WI38 (cell line): ENCODE measurements around the gene TAAR6.

Experiments
- H3K4me3 ChIP-seq: 2 replicates; pipeline ENCODE4 v1.5.1; 2011; ENCODE audit warnings: low read depth, mild to moderate bottlenecking, control low read depth, low read length
- CTCF ChIP-seq: IDR thresholded peaks from 2 replicates; pipeline ENCODE4 v1.5.1; 2012; ENCODE audit warnings: low read depth, mild to moderate bottlenecking, control low read depth, low read length

TAAR6 gene

DNA sequence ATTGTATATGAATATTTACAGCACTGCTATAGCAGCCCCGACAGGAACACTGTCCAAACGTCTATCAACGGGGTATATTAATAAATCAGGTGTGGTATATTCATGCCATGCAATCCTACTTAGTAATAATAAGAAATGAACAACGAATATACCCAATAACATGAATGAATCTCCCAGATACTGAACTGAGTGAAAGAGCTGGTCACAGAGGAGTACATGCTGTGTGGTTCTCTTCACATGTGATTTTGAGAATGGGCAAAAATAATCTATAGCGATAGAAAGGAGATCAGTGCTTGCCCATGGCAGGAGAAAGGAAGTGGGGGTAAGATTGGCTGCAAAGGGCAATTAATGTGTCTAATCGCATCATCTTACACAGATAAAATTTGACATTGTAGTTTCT lies 3.7 kb upstream of the TAAR6 start:
- H3K4me3 ChIP-seq = no peak overlapping the region
- TF ChIP-seq CTCF = no peak

- TF ChIP-seq CTCF = no peak
- H3K4me3 ChIP-seq = no peak overlapping the region
Observed at GRCh38 chr6:132567566-132567965, 2.6 kb upstream of the TAAR6 start.

DNA sequence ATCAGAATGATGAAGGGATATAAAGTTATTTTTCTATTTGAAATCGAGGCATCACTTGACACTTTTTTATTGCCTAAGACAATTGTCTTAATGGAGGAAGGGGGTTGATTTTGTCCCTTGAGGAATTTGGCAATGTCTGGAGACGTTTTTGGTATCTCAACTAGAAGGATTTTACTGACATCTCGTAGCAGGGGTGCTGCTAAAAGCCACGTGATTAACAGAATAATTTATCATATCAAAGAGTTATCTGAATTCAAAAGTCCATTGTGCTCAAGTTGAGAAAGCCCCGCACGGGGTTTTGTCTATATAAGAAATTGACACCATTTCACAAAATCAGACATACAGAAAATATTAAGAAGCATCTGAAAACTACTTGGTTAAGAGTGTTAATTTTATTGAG lies 1.5 kb upstream of the TAAR6 start:
- no peak for TF ChIP-seq CTCF
- H3K4me3 ChIP-seq = no peak overlapping the region

DNA sequence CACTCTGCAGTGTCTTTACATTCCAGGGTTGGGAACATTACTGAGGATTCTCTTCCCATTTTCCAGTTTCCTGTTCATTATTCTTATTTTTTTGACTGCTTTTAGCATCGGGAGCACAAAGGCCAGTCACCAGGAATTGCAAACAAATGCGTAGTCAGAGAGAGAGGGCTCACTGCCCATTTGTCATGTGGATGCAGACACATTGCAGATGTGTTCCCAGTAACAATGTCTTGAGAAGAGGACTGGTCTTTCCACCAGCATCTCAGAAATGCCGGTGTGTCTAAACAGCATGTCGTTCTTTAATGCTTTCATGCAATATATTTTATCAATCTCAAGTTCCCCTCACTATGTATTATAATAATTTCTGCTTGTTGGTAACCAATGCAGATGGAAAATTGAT lies 952 bp upstream of the TAAR6 start:
- TF ChIP-seq CTCF = no peak
- no peak overlapping the region for H3K4me3 ChIP-seq

GRCh38 chr6:132571774-132572173 lies 1.7 kb downstream of the TAAR6 start:
- TF ChIP-seq CTCF = no peak
- H3K4me3 ChIP-seq = no peak overlapping the region

- H3K4me3 ChIP-seq = no peak overlapping the region
- no peak for TF ChIP-seq CTCF
Observed at GRCh38 chr6:132584698-132585097, 14.6 kb downstream of the TAAR6 start.

DNA sequence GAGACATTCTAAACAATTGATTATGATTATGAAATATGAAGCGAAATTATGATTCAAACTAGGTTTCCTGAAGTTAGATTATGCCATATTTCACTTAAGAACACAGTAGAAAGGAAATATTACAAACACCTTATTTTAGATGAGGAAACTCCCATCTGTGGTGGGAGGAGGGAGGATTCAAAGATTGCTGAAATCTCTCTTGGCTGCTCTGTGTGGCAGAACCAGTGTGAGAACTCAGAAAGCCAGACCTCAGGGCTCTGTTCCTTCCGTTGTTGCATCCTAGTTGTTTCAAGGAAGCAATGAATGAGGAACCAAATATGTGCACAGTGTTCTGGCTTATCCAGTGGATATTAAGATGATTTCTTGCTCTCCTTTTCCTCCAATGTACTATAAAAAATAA lies 17.3 kb downstream of the TAAR6 start:
- TF ChIP-seq CTCF = no peak
- no peak overlapping the region for H3K4me3 ChIP-seq
